ENCODE data around the gene SMIM41.
A peak's percentile ranks its signal among the peaks of the same experiment; 100 is the strongest.
"Not testable (repeated sequence)": the region's sequence is repeated elsewhere in the genome, so short reads cannot be mapped to it uniquely, and the experiment has no call there.

The SMIM41 gene

GRCh38 chr12:52093346-52093745, 13.8 kb downstream of the SMIM41 start:
- H3K27me3 ChIP-seq (replicated peaks; ENCODE audit: insufficient read depth, low read length), result peaks cover 11% of the 10 kb centered on the region
- H3K4me1 ChIP-seq (ENCODE audit: low read length), result no peaks in the 10 kb centered on the region
- no peak for TF ChIP-seq CTCF (IDR thresholded peaks at IDR 0.05; ENCODE audit: low read length)
- no peak for TF ChIP-seq EZH2phosphoT487 (IDR thresholded peaks at IDR 0.05; ENCODE audit: low read length)
- no peaks in the 10 kb centered on the region for H3F3A ChIP-seq (ENCODE audit: insufficient read depth, low read length)
- no peak overlapping the region for H2AFZ ChIP-seq (ENCODE audit: low read length)
- H3K36me3 ChIP-seq (replicated peaks; ENCODE audit: insufficient read depth, low read length), result no peaks in the 10 kb centered on the region
- no peak overlapping the region for H3K27ac ChIP-seq (ENCODE audit: low read length)
- H3K4me3 ChIP-seq (ENCODE audit: low read length), result no peak overlapping the region
- DNase-seq, result no peak
- no peaks in the 10 kb centered on the region for H3K9me2 ChIP-seq (replicated peaks; ENCODE audit: insufficient read depth, low read length)
- H3K9ac ChIP-seq (ENCODE audit: low read length), result no peak overlapping the region
- no peaks in the 10 kb centered on the region for H3K9me3 ChIP-seq (replicated peaks; ENCODE audit: insufficient read depth, low read length)
- no peaks in the 10 kb centered on the region for H4K20me1 ChIP-seq (ENCODE audit: insufficient read depth, low read length)
- H3K79me2 ChIP-seq (ENCODE audit: low read length), result no peaks in the 10 kb centered on the region
- no peak overlapping the region for H3K4me2 ChIP-seq (ENCODE audit: low read depth, low read length)

GRCh38 chr12:52096332-52097044, 17.0 kb downstream of the SMIM41 start:
- Histone ChIP-seq H3K27ac (ENCODE audit: low read length) (no peak overlapping the region), H3K79me2 (ENCODE audit: low read length) (no peaks in the 10 kb centered on the region), H3K9me2 (replicated peaks; ENCODE audit: insufficient read depth, low read length) (no peaks in the 10 kb centered on the region), H4K20me1 (ENCODE audit: insufficient read depth, low read length) (no peaks in the 10 kb centered on the region), H3K36me3 (replicated peaks; ENCODE audit: insufficient read depth, low read length) (no peaks in the 10 kb centered on the region), H3K9ac (ENCODE audit: low read length) (no peak overlapping the region), H3K4me3 (ENCODE audit: low read length) (no peak overlapping the region), H3K9me3 (replicated peaks; ENCODE audit: insufficient read depth, low read length) (no peaks in the 10 kb centered on the region), H3K27me3 (replicated peaks; ENCODE audit: insufficient read depth, low read length) (peaks cover 3% of the 10 kb centered on the region; the same call in 1 of the 2 replicates), H3F3A (ENCODE audit: insufficient read depth, low read length) (no peaks in the 10 kb centered on the region), H2AFZ (ENCODE audit: low read length) (no peak overlapping the region), H3K4me2 (ENCODE audit: low read depth, low read length) (no peak overlapping the region), H3K4me1 (ENCODE audit: low read length) (no peaks in the 10 kb centered on the region)
- TF ChIP-seq CTCF (IDR thresholded peaks at IDR 0.05; ENCODE audit: low read length), result no peak
- no peak for TF ChIP-seq EZH2phosphoT487 (IDR thresholded peaks at IDR 0.05; ENCODE audit: low read length)
- TF ChIP-seq EZH2 (optimal IDR thresholded peaks at IDR 0.05; ENCODE audit: low read depth, low read length), result no peak
- DNase-seq, result no peak

GRCh38 chr12:52097045-52097666, 17.7 kb downstream of the SMIM41 start:
- DNase-seq, result no peak

GRCh38 chr12:52104431-52105089, 25.1 kb downstream of the SMIM41 start:
- H3K9me3 ChIP-seq (replicated peaks; ENCODE audit: insufficient read depth, low read length); H3K4me1 ChIP-seq (ENCODE audit: low read length); H3F3A ChIP-seq (ENCODE audit: insufficient read depth, low read length); H3K9me2 ChIP-seq (replicated peaks; ENCODE audit: insufficient read depth, low read length); H4K20me1 ChIP-seq (ENCODE audit: insufficient read depth, low read length); H3K27me3 ChIP-seq (replicated peaks; ENCODE audit: insufficient read depth, low read length); H3K36me3 ChIP-seq (replicated peaks; ENCODE audit: insufficient read depth, low read length); H3K79me2 ChIP-seq (ENCODE audit: low read length): not testable (repeated sequence)
- peak overlapping the region; percentile 72 for H3K27ac ChIP-seq (ENCODE audit: low read length)
- peak overlapping the region; percentile 54; the same call in 1 of the 2 replicates for H3K4me2 ChIP-seq (ENCODE audit: low read depth, low read length)
- peak overlapping the region; percentile 49 for H3K4me3 ChIP-seq (ENCODE audit: low read length)
- peak overlapping the region; percentile 35; the same call in 1 of the 2 replicates for H2AFZ ChIP-seq (ENCODE audit: low read length)
- H3K9ac ChIP-seq (ENCODE audit: low read length), result peak overlapping the region; percentile 51
- DNase-seq, result peak; percentile 60

More at GRCh38 chr12:52097045-52097666, 17.7 kb downstream of the SMIM41 start:
- Histone ChIP-seq H3K27me3 (replicated peaks; ENCODE audit: insufficient read depth, low read length) (no peaks in the 10 kb centered on the region; the same call in 1 of the 2 replicates), H3F3A (ENCODE audit: insufficient read depth, low read length) (no peaks in the 10 kb centered on the region), H2AFZ (ENCODE audit: low read length) (no peak overlapping the region), H3K4me1 (ENCODE audit: low read length) (no peaks in the 10 kb centered on the region), H3K9ac (ENCODE audit: low read length) (no peak overlapping the region), H3K4me2 (ENCODE audit: low read depth, low read length) (no peak overlapping the region), H3K9me3 (replicated peaks; ENCODE audit: insufficient read depth, low read length) (no peaks in the 10 kb centered on the region), H4K20me1 (ENCODE audit: insufficient read depth, low read length) (no peaks in the 10 kb centered on the region), H3K79me2 (ENCODE audit: low read length) (no peaks in the 10 kb centered on the region), H3K27ac (ENCODE audit: low read length) (no peak overlapping the region), H3K9me2 (replicated peaks; ENCODE audit: insufficient read depth, low read length) (no peaks in the 10 kb centered on the region), H3K36me3 (replicated peaks; ENCODE audit: insufficient read depth, low read length) (no peaks in the 10 kb centered on the region), H3K4me3 (ENCODE audit: low read length) (no peak overlapping the region)
- TF ChIP-seq CTCF (IDR thresholded peaks at IDR 0.05; ENCODE audit: low read length) (no peak), EZH2phosphoT487 (IDR thresholded peaks at IDR 0.05; ENCODE audit: low read length) (no peak), EZH2 (optimal IDR thresholded peaks at IDR 0.05; ENCODE audit: low read depth, low read length) (no peak)
